DND-41 (cell line): ENCODE results near the gene SCGB2A2.

Experiments used
- EZH2 ChIP-seq: IDR thresholded peaks from 3 replicates; pipeline ENCODE4 v1.6.1; 2012; ENCODE audit warnings: borderline replicate concordance, low read depth, mild to moderate bottlenecking, moderate library complexity, low read length, inconsistent platforms; ENCODE audit not compliant: severe bottlenecking
- TF ChIP-seq, protein P1 (sequence below): IDR thresholded peaks from 2 replicates; pipeline ENCODE4 v1.5.1; 2012; ENCODE audit warnings: borderline replicate concordance, low read length, moderate library complexity, mild to moderate bottlenecking; ENCODE audit not compliant: poor library complexity, severe bottlenecking; ENCODE audit errors: extremely low read depth

GRCh38 chr11:62242021-62242420, 27.9 kb upstream of the SCGB2A2 start, which contains the start of gene SCGB1D2:
- TF ChIP-seq, protein P1, sequence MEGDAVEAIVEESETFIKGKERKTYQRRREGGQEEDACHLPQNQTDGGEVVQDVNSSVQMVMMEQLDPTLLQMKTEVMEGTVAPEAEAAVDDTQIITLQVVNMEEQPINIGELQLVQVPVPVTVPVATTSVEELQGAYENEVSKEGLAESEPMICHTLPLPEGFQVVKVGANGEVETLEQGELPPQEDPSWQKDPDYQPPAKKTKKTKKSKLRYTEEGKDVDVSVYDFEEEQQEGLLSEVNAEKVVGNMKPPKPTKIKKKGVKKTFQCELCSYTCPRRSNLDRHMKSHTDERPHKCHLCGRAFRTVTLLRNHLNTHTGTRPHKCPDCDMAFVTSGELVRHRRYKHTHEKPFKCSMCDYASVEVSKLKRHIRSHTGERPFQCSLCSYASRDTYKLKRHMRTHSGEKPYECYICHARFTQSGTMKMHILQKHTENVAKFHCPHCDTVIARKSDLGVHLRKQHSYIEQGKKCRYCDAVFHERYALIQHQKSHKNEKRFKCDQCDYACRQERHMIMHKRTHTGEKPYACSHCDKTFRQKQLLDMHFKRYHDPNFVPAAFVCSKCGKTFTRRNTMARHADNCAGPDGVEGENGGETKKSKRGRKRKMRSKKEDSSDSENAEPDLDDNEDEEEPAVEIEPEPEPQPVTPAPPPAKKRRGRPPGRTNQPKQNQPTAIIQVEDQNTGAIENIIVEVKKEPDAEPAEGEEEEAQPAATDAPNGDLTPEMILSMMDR = no peak
- no peak for TF ChIP-seq EZH2
